Ectodermal cell (in vitro differentiated cells): ENCODE measurements around the gene CABLES1.

Experiments used
- H3K27ac ChIP-seq: 2 replicates; pipeline ENCODE4 v1.7.0; 2013; ENCODE audit warnings: mild to moderate bottlenecking, low read depth, low read length; ENCODE audit not compliant: insufficient read depth, poor library complexity, severe bottlenecking
- H3K27me3 ChIP-seq: 2 replicates; pipeline ENCODE4 v1.7.0; 2013; ENCODE audit warnings: mild to moderate bottlenecking, low read length; ENCODE audit not compliant: insufficient read depth, control insufficient read depth, poor library complexity, severe bottlenecking
- H3K36me3 ChIP-seq: one replicate; pipeline ENCODE4 v1.7.0; 2013; ENCODE audit warnings: low read length; ENCODE audit not compliant: control insufficient read depth, insufficient read depth
- H3K4me1 ChIP-seq: one replicate; pipeline ENCODE4 v1.7.0; 2013; ENCODE audit warnings: low read length; ENCODE audit not compliant: control insufficient read depth, insufficient read depth
- H3K4me3 ChIP-seq: 2 replicates; pipeline ENCODE4 v1.7.0; 2013; ENCODE audit warnings: low read depth, low read length, control low read depth; ENCODE audit not compliant: insufficient read depth
- H3K9me3 ChIP-seq: 2 replicates; pipeline ENCODE4 v1.7.0; 2013; ENCODE audit warnings: mild to moderate bottlenecking, low read length, moderate library complexity; ENCODE audit not compliant: control insufficient read depth
- WGBS, 2 experiments: methylation state at CpG; one replicate each; pipeline ENCODE4 v1.1.7; 2013; ENCODE audit warnings: missing lambda C conversion rate in 2 of 2; 5-methylcytosine and 5-hydroxymethylcytosine counted together

CABLES1 gene

DNA sequence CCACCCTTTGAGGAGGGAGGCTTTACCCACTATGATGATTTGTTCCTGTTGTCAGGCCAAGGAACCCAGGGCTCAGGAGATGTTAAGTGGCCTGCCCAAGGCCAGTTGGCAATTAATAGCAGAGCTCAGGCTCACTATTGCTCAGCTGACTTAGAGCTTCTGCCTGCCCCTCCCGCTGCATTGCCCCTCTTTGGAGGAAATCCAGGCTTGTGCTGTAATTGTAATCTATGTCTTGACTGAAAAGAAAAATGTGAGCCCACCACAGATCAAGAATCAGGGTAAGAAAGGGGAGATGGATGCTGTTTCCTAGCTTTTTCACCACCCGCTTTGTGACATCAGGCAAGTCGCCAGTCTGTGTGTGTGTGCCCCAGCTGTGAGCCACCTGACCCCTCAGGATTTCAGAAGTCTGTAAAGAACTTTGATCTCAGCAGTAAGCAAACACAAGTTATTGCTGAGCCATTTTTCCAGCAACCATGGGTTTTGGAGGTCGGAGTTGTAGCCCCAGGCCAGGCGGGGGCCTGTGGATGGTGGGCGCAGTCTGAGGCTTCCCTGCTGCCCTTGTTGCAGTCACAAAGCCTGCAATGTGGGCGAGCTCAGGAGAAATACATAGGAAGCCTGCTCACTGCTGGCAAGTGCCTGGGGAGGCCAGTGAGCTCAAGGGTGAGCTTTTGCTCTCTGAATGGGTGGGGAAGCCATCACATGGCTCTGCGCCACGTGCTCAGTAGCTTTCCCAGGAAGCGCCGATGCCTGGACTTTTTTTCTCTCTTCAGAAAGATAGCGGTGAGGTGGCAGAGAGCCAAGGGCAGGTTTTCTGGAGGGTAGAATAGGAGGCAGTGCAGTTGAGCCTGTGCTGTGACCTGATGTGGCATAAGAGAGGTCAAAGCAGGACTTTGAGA lies 6.1 kb downstream of the CABLES1 start:
- peaks cover 21% of the 10 kb centered on the region for H3K27me3 ChIP-seq
- WGBS, 2 experiments: 77 to 80% methylated on average over 12 of the region's 12 CpGs
- H3K9me3 ChIP-seq: no peaks in the 10 kb centered on the region
- no peak overlapping the region for H3K4me3 ChIP-seq
- no peaks in the 10 kb centered on the region for H3K36me3 ChIP-seq
- peak overlapping the region; percentile 16 for H3K27ac ChIP-seq
- peaks cover 41% of the 10 kb centered on the region for H3K4me1 ChIP-seq

DNA sequence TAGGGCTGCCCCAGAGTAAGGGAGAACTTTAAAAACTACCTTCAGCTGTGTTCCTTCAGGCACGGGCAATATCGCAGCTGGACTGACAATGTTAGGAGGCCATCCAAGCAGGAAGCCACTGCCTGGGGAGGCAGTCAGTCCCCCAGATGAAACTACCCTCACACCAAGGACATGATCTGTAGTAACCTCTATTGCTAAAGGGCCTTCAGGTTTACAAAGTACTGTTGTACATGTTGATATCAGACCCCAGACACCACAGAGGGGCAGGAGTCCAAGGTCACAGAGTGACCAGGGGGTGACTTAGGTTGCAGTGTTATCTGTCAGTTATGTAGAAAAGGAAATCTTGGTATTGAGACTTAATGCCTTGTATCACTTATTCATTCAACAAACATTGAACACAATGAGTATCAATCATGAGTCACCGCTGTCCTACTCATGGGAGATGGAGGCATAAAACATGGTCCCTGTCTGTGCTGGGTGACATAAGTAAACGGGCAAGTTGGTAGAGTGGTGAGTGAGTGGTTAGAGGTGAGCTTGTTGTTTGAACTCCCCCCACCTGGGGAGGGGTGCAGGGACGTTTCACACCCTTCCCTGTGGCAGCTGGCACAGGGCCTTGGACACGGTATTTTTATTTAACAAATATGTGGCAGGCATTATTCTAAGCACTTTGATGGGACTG lies 7.1 kb downstream of the CABLES1 start:
- H3K27ac ChIP-seq: no peak overlapping the region
- H3K4me1 ChIP-seq: peaks cover 31% of the 10 kb centered on the region
- 91 to 94% methylated on average over 6 of the region's 6 CpGs for WGBS, 2 experiments
- H3K27me3 ChIP-seq: peaks cover 10% of the 10 kb centered on the region
- H3K9me3 ChIP-seq: no peaks in the 10 kb centered on the region
- H3K36me3 ChIP-seq: no peaks in the 10 kb centered on the region
- H3K4me3 ChIP-seq: no peak overlapping the region

DNA sequence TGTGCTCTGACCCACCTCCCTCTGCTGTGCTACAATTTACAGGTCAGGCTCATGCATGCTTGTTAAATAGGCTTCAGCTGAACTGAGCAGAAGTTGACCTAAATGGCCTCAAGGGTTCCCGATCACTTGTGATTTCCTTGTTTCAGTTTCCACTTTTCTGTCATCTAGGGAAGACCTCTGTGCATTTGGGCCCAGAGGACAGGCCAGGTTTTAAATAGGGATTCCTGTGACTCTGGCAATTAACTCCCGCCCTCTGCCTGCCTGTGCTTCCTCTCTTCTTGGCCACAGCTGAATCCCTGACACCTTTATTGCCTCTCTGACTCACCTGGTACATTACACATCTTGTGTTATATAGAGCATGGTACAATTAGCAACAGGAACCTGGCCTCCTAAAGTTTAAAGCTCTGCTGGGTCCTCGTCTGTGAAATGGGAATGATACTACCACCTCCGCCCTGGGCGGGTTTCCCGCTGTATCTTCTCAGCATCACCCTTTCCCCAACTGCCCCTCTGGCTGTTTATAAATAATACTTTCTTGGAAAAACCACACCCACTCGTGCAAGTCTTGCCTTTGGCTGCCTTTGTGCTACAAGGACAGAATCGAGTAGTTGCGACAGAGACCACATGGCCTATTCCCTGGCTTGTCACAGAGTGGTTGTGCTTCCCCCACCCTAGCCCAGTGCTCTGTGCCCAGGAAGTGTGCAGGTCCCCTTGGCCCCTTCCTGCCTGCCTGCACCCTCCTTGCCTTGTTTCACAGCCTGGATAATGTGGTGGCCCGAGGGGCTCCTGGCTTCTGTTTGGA lies 7.9 kb downstream of the CABLES1 start:
- H3K36me3 ChIP-seq: no peaks in the 10 kb centered on the region
- peaks cover 2% of the 10 kb centered on the region for H3K27me3 ChIP-seq
- WGBS, 2 experiments: 92% methylated on average over 10 of the region's 10 CpGs
- no peaks in the 10 kb centered on the region for H3K9me3 ChIP-seq
- no peak overlapping the region for H3K27ac ChIP-seq
- H3K4me1 ChIP-seq: peaks cover 25% of the 10 kb centered on the region
- H3K4me3 ChIP-seq: no peak overlapping the region

DNA sequence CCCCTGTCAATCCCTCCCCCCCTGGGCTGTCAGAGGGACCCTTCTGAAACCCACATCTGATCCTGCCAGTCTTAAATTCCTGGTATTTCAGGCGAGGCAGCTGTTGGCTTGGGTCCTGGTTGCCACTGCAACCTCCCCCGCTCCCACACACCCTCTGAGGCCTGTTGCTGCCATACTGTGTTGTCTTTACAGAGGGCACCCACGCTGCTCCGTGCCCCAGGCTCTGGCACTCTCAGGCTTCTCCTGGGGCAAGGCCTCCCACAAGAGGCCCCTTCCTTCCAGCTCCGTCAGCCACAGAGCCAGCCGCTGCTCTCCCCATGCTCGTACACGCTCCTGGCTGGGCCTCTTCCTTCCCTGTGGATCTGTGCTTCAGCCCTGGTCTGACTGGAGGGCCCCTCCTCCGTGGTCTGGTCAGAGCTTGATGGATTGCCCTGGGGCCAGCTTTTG lies 8.6 kb downstream of the CABLES1 start:
- 70 to 74% methylated on average over 9 of the region's 9 CpGs for WGBS, 2 experiments
- no peak overlapping the region for H3K27ac ChIP-seq

DNA sequence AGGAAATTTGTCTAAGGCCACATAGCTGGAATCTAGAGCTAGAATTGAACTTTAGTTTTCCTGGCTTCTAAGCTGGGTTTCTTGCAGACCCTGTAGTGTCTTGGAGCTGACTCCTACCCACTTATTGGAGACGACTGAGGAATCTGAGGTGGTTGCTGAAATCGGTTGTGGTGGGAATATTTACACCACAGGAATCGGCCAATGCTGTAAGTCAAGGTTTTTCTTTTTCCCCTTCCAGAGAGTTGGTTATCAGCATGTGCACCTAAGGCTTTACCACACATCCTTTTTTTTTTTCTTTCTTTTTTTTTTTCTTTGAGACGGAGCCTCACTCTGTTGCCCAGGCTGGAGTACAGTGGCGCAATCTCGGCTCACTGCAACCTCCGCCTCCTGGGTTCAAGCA lies 9.4 kb downstream of the CABLES1 start:
- no peak overlapping the region for H3K4me3 ChIP-seq
- no peaks in the 10 kb centered on the region for H3K9me3 ChIP-seq
- H3K4me1 ChIP-seq: peaks cover 25% of the 10 kb centered on the region
- no peaks in the 10 kb centered on the region for H3K36me3 ChIP-seq
- no peaks in the 10 kb centered on the region for H3K27me3 ChIP-seq
- 72 to 95% methylated on average over 7 of the region's 7 CpGs for WGBS, 2 experiments
- H3K27ac ChIP-seq: no peak overlapping the region

More for the DNA sequence above, 8.6 kb downstream of the CABLES1 start:
- Histone ChIP-seq H3K9me3 (no peaks in the 10 kb centered on the region), H3K36me3 (no peaks in the 10 kb centered on the region), H3K27me3 (no peaks in the 10 kb centered on the region), H3K4me1 (peaks cover 25% of the 10 kb centered on the region), H3K4me3 (no peak overlapping the region)

DNA sequence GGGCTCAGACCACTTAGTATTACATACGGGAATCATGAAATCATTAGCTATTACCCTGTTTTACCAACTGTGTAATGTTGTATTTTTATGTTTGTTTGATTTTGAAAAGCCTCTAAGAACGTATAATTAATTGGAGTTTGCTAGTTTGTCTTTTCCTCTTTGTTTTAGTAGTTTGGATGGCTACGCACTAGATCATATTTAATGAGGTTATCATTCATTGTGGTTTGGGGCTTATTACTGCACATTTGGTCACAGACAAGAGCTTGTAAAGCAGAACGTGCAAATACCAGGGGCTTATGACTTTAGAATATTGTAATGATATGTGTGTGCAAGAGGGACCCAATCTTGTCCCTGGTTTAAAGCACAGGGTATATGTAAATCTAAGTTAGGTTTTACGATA lies 10.3 kb downstream of the CABLES1 start:
- WGBS, 2 experiments: 94% methylated on average over 4 to 5 of the region's 5 CpGs
- Histone ChIP-seq H3K27ac (no peak overlapping the region), H3K27me3 (no peaks in the 10 kb centered on the region), H3K4me1 (peaks cover 25% of the 10 kb centered on the region), H3K4me3 (no peak overlapping the region), H3K9me3 (no peaks in the 10 kb centered on the region), H3K36me3 (no peaks in the 10 kb centered on the region)

DNA sequence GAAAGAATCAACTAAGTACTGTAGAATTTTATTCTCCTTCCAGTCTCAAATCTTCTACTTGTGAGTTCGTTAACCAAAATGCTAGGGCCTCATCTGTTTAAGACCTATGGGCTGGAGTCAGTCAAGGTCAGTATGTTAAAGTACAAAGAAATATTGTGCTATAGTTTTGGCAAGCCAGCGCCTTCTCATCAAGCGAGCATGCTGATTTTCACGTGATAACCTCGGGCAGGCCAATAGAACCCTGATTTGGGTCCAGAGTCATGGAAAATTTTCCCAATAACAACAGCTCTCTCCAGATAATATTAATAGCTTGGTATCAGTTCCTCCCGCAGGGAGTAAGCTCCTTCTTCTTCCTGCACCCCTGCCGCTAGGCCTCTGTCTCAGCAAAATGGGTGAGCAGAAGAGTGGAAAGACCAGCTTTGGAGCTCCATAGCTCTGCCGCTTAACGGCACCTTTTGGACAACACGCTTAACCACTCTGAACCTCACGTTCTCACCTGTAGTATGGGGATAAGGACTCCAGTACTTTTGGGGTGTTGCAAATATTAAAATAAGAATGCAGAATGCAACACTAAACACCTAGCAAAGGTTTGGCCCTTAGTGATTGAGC lies 11.7 kb downstream of the CABLES1 start:
- Histone ChIP-seq H3K4me1 (peaks cover 12% of the 10 kb centered on the region), H3K9me3 (no peaks in the 10 kb centered on the region), H3K27ac (no peak overlapping the region), H3K4me3 (no peak overlapping the region), H3K36me3 (no peaks in the 10 kb centered on the region), H3K27me3 (no peaks in the 10 kb centered on the region)
- 93% methylated on average over 11 of the region's 11 CpGs for WGBS, 2 experiments

DNA sequence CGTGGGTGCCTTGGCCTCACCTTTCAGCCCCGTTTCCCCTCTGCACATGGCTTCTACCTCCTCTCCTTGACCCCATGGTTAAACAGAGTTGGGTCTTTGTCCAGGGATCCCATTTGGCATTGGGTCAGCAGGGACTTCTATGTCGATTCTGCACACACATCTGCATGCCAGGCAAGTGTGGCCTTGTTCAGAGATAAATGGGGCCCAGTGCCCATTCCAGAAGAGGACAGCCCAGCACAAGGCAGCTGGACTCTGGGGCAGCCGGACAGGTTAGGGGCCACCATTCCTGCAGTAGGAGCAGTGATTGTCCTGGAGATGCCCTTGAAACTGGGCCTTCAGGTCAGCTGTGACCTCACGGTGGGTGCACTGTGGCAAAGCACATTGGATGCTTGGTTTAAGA lies 13.1 kb downstream of the CABLES1 start:
- no peak overlapping the region for H3K27ac ChIP-seq
- WGBS, 2 experiments: 96 to 97% methylated on average over 5 of the region's 5 CpGs
- H3K9me3 ChIP-seq: no peaks in the 10 kb centered on the region
- H3K36me3 ChIP-seq: no peaks in the 10 kb centered on the region
- no peak overlapping the region for H3K4me3 ChIP-seq
- H3K4me1 ChIP-seq: peaks cover 9% of the 10 kb centered on the region
- H3K27me3 ChIP-seq: no peaks in the 10 kb centered on the region

DNA sequence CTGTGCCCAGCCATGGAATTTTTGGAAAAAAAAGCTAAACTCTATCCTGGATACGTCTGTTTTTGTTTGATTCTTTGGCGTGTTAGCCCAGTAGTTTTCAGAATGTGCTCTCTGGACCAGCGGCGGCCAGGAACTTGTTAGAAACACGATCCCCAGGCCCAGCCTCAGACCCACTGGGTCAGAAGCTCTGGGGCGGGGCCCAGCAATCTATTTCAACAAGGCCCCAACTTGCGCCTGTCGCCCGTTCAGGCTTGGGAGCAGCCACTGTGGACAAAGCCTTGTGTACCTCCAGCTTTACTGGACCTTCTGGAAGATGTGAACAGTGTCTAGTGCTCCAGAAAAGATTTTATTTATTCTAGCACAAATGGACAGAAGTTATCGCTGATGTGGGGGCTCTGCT lies 14.3 kb downstream of the CABLES1 start:
- H3K27me3 ChIP-seq: no peaks in the 10 kb centered on the region
- H3K9me3 ChIP-seq: no peaks in the 10 kb centered on the region
- H3K4me3 ChIP-seq: no peak overlapping the region
- no peaks in the 10 kb centered on the region for H3K4me1 ChIP-seq
- H3K27ac ChIP-seq: no peak overlapping the region
- WGBS, 2 experiments: 93% methylated on average over 10 of the region's 10 CpGs
- H3K36me3 ChIP-seq: no peaks in the 10 kb centered on the region
